Mesothelial cell of epicardium (in vitro differentiated cells): Measurements from ENCODE around the gene PAK5. TPM values are rescaled to one million over a fixed set of nuclear protein-coding genes. Genes with fewer than 3 reads are reported as not detected.

Experiments used
- DNase-seq, 2 experiments: peaks; one replicate each; pipeline ENCODE4 v3.0.0; 2021; ENCODE audit warnings: low spot score in 2 of 2; ENCODE audit not compliant: unreplicated experiment in 2 of 2
- H3K27ac Mint-ChIP-seq: 2 replicates; pipeline ENCODE4 v1.8.0; 2021; ENCODE audit warnings: mixed read lengths
- H3K27me3 Mint-ChIP-seq: 2 replicates; pipeline ENCODE4 v1.8.0; 2021; ENCODE audit warnings: low read depth, mixed read lengths
- H3K36me3 Mint-ChIP-seq: 2 replicates; pipeline ENCODE4 v1.8.0; 2021; ENCODE audit warnings: mixed read lengths
- H3K4me1 Mint-ChIP-seq: 2 replicates; pipeline ENCODE4 v1.8.0; 2021; ENCODE audit warnings: mixed read lengths
- H3K4me3 Mint-ChIP-seq: 2 replicates; pipeline ENCODE4 v1.8.0; 2021; ENCODE audit warnings: mild to moderate bottlenecking, moderate library complexity, mixed read lengths
- H3K9me3 Mint-ChIP-seq: 2 replicates; pipeline ENCODE4 v1.8.0; 2021; ENCODE audit warnings: mixed read lengths
- CTCF ChIP-seq: fragments of 200-600 bp; sonication (generic); IDR thresholded peaks from one replicate; pipeline ENCODE4 v1.5.0; 2021; ENCODE audit warnings: antibody characterized with exemption; ENCODE audit not compliant: unreplicated experiment
- total RNA-seq: library from RNA; stranded (reverse); gene quantifications from 3 replicates; pipeline ENCODE4 v1.2.1, GENCODE V29; 2021

The PAK5 gene
- total RNA-seq, 1 donor from 2014 or later, result 0.54 TPM

- H3K9me3 Mint-ChIP-seq, result peaks cover 9% of the 10 kb centered on the region
- H3K27me3 Mint-ChIP-seq, result peaks cover 54% of the 10 kb centered on the region
- no peaks in the 10 kb centered on the region for H3K4me1 Mint-ChIP-seq
- no peaks in the 10 kb centered on the region for H3K36me3 Mint-ChIP-seq
- no peak overlapping the region for H3K27ac Mint-ChIP-seq
- no peak for TF ChIP-seq CTCF
- no peak overlapping the region for H3K4me3 Mint-ChIP-seq
- DNase-seq, result no peak
Measured at GRCh38 chr20:9551808-9552550, 286.9 kb downstream of the PAK5 start.

DNA sequence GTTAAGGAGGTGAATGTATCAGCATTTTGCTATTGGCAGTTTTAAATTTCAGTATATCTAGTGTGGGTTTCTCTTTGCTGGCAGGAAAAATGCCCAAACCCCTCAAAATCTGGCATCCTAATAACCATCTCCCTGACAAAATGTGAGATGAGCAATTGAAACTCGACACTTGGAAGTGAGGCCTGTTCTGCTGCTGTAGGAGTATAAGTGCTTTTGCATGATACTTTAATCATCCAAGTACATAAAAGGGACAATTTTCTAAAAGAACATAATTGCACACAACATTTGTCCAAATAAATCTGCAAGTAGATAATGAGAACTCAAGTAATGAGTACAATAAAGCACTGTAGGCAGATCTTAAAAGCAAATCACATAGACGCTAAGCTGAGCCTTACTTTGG, 288.0 kb downstream of the PAK5 start:
- TF ChIP-seq CTCF, result no peak
- Mint-ChIP-seq H3K27ac (no peak overlapping the region), H3K4me1 (no peaks in the 10 kb centered on the region), H3K27me3 (peaks cover 56% of the 10 kb centered on the region), H3K36me3 (no peaks in the 10 kb centered on the region), H3K4me3 (no peak overlapping the region), H3K9me3 (peaks cover 9% of the 10 kb centered on the region)
- DNase-seq, result no peak

DNA sequence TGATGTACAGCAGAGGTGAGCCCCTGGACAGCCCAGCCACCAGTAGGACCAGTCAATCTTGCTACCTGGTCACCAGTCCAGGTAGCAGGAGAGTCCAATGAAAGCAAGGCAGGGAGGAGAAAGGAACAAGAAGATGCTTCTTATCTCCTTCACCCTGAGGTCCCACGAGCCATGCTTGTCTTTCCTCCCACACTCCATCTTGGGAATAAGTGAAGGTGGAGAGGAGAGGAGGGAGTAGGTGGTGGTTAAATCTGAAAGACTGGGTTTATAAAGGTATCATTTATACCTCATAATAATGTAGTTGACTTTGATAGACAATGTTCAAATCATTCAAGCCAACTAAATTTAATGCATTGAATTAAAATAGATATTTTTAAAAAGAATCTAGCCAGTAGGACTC, 288.6 kb downstream of the PAK5 start:
- Mint-ChIP-seq H3K9me3 (peaks cover 9% of the 10 kb centered on the region), H3K27ac (no peak overlapping the region), H3K27me3 (peaks cover 61% of the 10 kb centered on the region), H3K4me3 (no peak overlapping the region), H3K36me3 (no peaks in the 10 kb centered on the region), H3K4me1 (no peaks in the 10 kb centered on the region)
- TF ChIP-seq CTCF, result no peak
- DNase-seq, result no peak

DNA sequence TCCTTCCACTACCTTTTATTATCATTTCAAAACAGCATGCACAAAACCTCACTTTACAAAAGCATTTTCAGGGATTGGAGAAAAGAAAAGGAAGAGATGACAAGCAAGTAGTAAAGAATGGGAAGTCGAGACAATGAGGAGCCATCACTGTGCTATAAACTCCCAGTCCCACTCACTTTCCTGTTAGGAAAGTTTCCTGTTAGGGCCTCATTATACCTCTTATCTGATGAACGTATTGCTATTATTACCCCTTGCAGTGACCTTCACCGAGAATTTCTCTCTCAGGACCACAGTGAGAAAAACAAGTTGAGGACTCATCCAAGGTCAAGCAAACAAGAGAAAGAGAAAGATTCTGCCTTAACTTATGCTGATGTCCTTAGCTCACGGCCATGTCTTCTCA, 295.7 kb downstream of the PAK5 start:
- H3K9me3 Mint-ChIP-seq, result no peaks in the 10 kb centered on the region
- H3K4me3 Mint-ChIP-seq, result no peak overlapping the region
- no peaks in the 10 kb centered on the region for H3K36me3 Mint-ChIP-seq
- no peaks in the 10 kb centered on the region for H3K4me1 Mint-ChIP-seq
- TF ChIP-seq CTCF, result no peak
- H3K27me3 Mint-ChIP-seq, result peaks cover 39% of the 10 kb centered on the region
- no peak for DNase-seq
- H3K27ac Mint-ChIP-seq, result no peak overlapping the region

GRCh38 chr20:9535449-9535848, 303.4 kb downstream of the PAK5 start:
- DNase-seq, result no peak
- Mint-ChIP-seq H3K4me3 (no peak overlapping the region), H3K9me3 (no peaks in the 10 kb centered on the region), H3K27me3 (peaks cover 27% of the 10 kb centered on the region), H3K36me3 (no peaks in the 10 kb centered on the region), H3K27ac (no peak overlapping the region), H3K4me1 (peaks cover 5% of the 10 kb centered on the region)
- TF ChIP-seq CTCF, result no peak

DNA sequence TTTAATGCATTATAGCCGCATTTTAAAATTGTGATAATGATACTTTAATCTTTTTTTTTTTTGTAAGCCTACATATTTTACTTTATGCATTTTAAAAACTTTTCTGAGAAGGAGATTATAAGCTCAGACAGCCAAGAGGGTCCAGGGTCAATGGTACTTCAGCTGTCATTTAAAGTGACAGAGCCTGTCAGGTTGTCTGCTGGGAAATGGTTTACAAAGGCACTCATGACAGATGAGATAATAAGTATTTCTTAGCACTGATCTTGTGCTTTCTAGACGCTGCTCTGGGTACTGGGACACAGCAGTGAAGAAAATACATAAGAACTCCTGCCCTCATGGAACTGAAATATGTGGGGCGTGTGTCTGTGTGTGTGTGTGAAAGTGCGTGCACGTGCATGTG, 304.9 kb downstream of the PAK5 start:
- DNase-seq, result no peak
- Mint-ChIP-seq H3K4me1 (peaks cover 5% of the 10 kb centered on the region), H3K36me3 (no peaks in the 10 kb centered on the region), H3K4me3 (no peak overlapping the region), H3K9me3 (no peaks in the 10 kb centered on the region), H3K27me3 (peaks cover 30% of the 10 kb centered on the region), H3K27ac (no peak overlapping the region)
- TF ChIP-seq CTCF, result no peak
